Measurements from ENCODE around the gene ACAD8.
"Not testable (repeated sequence)": the region's sequence is repeated elsewhere in the genome, so short reads cannot be mapped to it uniquely, and the experiment has no call there.

ACAD8 gene

DNA sequence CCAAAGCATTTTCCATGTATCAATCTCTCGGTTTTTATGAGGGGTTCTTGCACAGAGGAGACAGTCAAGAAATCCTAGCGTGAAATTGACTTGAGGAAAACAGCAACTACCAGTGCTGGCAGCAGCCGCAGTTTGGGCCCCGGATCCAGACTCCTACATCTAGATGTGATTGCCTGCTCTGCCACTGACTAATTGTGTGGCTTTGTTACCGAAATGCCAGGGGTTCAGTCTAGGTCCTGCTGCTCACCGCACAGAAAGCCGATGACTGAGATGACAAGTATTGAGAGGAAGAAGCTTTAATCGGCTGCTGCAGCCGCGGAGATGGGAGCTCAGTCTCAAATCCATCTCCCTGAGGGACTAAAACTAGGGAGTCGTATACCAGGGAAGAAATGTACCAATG lies 14.6 kb downstream of the ACAD8 start:
- DNase-seq (ENCODE audit: low spot score), result no peak

DNA sequence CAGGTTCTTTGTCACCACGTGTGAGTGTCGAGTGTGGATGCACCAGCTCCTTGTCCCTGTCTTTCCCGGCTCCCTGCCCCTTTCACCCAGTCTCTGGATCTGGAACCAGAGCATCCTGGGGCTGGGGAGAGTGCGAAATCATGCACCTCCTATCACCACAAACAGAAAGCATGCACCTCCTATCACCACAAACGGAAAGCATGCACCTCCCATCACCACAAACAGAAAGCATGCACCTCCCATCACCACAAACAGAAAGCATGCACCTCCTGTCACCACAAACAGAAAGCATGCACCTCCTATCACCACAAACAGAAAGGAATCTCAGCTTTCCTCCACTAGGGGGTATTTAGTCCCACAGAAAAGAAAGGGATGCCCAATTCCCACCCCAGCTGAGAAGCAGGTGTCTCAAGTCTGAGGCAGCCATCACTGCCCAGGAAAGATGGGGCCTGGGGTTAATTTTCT lies 16.9 kb downstream of the ACAD8 start:
- no peak for DNase-seq (ENCODE audit: low spot score)

DNA sequence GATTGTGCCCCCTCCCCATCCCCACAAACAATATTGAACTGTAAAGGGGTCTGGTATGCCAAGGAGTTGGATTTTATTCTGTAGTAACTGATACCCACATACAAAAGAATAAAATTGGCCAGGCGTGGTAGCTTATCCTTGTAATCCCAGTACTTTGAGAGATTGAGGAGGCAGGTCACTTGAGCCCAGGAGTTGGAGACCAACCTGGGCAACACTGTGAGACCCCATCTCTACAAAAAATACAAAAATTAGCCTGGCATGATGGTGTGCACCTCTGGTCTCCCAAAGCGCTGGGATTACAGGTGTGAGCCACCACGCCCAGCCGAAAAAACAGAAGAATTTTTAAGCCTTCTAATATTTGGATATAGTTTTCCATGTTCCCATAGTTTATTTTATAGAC lies 18.6 kb downstream of the ACAD8 start:
- no peak for DNase-seq (ENCODE audit: low spot score)

DNA sequence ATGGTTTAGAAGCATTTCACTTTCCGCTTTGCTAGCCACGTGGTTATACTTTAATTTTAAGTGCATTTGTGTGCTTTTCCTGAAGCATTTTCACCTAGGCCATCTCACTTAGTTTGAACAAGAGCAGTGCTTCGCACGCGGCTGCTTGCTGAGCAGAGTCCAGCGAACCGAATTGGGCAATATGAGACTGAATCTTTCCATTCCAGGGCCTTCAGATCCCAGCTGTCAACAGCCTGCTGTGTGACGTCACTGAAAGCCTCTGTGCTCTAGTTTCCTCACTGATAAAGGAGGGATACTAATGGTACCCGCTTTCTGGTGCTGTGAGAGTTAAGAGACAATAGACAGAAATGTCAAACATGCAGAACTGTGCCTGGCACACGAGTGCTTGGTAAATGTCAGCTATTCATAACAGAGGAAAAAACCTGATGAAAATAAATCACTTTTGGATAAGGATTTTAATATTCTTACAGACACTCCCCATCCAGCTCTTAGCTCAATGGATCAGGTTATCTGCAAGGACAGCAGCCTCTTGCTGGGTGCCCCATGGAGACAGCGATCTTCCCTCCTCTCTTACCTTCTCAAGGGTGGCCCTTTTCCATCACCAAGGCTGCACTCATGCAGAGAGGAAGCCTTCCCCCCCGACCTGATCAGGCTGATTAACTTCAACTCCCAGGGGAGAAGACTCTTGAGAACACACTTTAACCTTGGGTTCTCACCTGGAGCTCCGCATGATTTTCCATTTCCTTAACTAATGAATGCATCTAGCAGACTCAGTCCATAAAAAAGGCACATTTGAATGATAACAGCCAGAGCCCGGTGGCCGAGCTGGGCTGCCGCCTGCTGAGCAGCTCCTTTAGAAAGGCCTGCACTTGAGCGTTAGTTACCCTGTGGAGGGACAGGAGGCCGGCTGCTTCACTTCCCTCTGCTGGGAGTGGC lies 19.3 kb downstream of the ACAD8 start:
- peak; percentile 75 for DNase-seq (ENCODE audit: low spot score)

DNA sequence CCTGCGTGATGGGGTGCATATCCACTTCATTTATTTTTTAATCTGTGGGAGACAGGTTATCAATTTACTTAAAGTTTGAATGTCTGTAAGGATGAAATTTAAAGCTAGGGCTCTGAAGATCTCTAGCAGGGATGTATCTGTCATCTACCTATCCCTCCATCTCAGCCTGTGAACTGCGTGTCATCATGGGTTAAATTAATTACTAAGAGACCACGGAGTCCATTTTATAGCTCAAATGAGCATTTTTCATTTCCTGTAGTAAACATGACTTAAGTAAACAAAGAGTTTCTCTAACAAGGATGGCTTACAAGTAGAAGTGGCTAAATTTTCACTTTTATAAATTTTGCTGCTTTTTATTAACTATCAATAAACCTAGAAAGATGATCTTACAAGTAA lies 19.9 kb downstream of the ACAD8 start:
- no peak for DNase-seq (ENCODE audit: low spot score)

DNA sequence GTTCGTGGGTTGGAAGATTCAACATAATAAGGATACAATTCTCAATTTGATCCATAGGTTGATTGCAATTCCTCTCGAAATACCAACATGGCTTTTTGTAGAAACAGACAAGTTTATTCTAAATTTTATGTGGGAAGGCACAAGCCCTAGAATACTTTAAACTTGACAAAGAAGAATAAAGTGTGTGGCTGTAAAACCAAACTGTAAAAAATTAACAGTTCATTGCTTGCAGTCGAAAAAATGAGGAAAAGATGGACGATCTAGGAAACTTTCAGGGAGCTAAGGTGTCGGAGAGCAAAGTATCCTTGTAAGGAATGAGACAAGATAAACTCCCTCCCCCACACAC lies 21.8 kb downstream of the ACAD8 start:
- no peak for DNase-seq (ENCODE audit: low spot score)

DNA sequence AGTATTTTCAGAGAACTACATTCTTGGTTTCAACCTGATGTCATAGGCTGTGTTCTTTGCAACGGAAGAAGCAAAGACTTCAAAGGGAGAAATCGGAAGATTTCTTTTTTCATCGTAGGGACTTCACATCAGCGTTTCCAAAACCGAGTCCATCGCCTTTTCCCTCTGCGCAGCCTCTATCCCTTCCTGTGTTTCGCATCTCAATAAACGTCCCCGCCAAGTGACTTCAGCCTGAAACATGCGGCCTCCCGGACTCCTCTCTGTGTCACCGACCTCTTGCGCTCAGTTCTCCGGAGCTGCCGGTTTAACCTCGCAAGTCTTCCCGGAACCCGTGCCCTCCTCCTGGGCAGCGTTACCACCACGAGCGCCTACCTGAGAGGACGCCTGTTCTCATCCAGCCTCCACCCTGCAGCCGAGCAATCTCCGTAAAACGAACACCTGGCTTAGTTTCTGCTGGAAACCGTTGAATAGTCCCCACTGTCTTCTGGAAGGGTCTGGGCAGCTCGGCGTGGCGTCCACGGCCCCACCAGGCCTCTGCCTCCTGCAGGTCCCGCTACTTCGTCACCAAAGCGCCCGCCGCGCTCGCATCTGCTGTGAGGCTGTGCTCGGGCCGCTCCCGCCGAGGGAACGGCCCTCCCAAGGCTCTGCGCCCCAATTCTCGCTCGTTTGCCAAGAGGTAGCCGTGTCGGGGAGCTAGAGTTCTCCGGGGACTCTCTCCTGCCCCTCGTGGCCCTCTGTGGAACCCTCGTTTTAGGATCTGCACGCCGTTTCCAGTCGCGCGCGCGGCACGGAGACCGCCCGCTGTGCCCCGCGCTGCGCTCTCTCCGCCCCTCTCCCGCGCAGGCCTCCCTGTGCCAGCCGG lies 22.4 kb downstream of the ACAD8 start, which contains the start of gene GLB1L3:
Gene GLB1L3, plus strand, starts transcription at position 846 of the 862 bp plus-strand sequence. CDS start 362 bp downstream, outside the sequence.
- peak; percentile 37 for DNase-seq (ENCODE audit: low spot score)

DNA sequence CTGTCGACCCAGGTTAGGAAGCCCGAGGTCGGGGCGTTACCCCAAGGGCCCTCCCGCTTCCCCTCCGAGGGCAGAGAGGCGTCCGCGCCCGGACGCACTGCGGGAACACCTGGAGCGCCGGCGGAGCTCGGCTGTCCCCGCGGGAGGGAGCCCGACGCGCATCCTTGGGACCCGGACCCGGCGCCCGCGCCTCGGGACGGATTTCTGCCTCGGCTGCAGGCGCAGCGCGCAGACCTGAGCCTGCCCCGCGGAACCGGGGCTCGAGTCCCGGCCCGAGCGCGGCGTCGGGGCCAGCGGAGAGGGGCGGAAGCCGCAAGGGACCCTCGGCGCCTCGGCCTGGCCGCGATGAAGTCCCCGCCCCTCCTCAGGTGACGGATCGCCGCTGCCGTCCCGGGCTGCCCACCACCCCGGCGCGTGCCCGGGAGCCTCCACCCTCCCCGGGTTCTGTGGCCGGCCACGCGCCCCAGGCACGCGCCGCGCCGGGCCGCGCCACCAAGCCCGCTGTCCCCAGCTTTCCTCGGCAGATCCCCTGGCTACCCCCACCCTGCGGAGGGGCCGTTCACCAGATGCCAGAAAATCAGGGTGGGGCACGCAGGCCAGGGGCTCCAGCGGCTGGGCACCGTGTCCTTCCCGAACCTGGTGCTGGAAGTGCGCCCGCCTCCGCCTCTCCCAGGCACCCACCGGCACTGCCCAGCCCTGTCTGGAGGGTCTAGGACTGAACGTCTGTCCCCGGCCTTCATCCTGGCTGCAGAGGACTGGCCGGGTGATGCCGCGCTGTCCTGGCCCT lies 23.2 kb downstream of the ACAD8 start:
- no peak for DNase-seq (ENCODE audit: low spot score)

DNA sequence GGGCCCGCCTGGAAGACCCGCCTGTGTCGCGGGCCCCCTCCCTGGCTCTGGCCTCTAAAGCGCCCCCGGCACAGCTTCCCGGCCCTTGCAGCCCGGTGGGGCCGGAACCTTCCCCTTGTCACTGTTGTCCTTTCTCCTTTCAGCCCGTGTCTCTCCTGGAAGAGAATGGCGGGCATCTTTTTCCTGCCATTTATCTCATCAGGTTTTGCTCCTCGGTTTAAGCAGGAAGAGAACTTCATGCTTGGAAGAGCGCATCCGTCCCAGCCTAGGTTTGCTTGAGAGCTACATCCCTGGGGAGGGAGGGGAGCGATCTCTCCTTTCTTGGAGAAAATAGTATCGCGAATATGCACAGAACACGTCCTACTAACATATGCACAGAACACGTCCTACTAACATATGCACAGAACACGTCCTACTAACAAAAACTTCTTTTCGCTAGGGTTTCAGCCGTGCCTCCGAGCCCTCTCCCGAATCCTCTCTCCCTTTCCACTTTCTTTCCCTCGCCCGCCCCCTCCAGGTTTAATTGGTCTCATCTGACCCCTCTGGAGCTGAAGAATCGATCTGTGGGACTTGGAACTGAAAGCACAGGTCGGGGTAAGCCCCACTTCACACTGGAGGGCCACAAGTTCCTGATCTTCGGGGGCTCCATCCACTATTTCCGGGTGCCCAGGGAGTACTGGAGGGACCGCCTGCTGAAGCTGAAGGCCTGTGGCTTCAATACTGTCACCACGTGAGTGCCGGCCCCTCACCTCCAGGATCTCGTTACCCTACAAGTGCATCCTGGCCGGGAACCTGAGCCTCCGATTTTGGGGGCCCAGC lies 24.0 kb downstream of the ACAD8 start:
- no peak for DNase-seq (ENCODE audit: low spot score)

DNA sequence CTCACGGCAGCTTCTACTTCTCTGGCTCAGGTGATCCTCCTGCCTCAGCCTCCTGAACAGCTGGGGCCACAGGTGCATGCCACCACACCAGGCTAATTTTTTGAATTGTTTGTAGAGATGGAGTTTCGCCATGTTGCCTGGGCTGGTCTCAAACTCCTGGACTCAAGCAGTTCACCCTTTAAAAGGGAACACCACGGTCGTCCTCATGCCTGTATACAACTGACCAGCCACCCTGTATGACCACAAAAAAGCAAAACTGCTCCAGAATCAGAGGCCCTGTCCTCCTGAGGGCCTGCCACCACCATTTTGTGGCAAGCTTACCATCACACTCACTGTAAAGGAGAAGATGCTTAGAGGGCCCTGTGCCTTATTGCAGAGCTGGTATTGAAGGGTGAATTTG lies 25.0 kb downstream of the ACAD8 start:
- DNase-seq (ENCODE audit: low spot score), result no peak

DNA sequence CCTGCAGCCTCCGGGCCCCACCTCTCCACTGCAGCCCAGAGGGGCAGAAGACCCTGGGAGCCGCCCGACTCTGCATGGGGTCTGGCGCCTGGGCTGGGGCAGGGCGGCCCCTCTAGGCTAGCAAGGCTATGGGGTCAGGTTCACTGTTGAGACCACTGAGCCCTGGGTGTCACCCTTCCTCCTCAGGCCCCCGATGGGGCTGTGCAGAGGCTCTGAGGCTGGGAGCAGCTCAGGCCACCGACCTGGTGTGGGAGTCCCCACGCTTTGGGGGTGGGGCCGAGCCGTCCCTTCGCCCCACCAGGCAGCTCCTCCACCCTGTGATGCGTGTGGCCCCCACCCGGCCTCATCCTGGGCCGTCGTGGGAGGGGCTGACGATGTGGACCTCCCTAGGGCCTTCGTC lies 28.3 kb downstream of the ACAD8 start:
- DNase-seq (ENCODE audit: low spot score), result not testable (repeated sequence)

DNA sequence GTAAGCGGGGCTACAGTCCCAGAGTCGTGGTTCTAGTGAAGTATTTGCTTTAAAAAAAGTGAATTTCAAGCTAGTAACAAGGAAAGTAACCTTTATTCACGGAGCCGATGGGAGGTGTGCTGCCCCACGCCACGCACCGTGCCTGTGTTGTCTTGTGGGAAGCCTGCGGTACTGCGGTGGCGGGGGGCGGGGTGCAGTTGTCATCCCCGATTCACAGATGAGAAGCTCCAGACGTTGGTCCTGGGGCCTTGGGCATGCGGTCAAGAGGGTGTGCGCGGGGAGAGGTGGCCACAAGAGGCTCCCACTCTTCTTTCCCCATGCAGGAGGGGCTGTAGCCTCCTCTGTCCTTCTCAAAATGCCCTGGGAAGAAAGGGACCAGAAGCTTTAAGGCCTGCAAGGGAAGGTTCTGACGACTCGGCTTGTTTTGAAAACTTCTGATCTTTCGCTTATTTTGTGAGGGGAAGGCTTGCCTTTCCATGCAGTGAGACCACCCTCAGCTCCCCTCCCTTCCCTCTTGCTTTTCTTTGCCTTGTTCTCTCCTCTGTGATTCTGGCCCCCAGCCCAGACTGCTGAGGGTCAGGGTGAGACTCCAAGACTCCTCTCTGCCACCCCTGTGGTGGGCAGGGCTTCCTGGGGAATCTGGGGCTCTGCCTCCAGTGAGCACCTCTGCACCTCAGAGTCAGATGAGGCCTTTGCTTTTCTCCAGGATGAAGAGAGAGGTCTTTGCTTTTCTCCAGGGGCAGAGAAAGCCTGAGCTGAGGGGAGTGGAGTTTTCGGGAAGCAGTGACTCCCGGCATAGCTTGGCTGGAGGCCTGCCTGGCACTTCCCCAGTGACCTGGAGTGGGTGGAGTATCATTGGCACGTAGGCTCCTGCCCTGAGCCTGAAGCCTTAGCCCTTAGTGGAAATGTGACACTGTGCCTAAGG lies 29.0 kb downstream of the ACAD8 start:
- no peak for DNase-seq (ENCODE audit: low spot score)

DNA sequence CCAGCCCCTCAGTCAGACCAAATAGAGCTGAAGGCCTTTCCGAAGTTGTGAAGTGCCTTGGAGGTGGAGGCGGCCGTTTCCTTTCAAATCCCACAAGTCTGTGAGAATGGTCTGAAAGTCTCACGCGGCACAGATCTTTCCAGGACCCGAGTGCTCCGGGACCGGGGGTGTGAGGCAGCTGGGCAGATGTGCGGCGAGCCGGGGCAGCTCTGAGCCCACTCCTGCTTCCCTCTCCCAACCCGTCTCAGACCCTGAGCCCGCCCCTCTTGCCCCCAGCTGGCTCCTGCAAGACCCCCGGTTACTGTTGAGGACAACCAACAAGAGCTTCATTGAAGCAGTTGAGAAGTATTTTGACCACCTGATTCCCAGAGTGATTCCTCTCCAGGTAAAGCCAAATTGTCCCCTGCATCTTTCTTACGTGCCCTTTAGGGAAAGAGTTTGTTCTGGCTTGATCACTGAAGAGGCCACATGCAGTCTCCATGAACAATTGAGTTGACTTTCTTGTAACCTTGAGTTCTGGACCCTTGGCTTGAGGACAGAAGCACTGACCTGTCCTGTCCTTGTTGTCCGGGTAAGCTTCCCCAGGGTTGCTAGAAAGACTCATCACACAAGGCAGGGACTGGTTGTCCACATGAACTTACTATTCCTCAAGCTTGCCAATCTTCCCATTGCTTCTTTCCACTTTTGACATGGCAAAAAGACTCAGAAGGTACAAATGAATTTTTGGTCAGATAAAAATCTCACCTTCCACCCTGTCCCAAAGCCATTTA lies 30.3 kb downstream of the ACAD8 start:
- no peak for DNase-seq (ENCODE audit: low spot score)

DNA sequence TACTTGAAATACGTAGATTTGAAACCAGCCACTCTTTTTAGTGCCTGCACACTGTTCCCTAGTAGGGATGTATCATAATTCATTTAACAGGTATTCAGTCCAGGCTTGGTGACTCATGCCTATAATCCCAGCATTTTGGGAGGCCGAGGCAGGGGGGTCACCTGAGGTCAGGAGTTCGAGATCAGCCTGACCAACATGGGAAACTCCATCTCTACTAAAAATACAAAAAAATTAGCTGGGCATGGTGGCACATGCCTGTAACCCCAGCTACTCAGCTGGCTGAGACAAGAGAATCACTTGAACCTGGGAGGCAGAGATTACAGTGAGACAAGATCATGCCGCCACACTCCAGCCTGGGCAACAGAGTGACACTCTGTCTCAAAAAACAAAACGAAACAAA lies 31.0 kb downstream of the ACAD8 start:
- not testable (repeated sequence) for DNase-seq (ENCODE audit: low spot score)

DNA sequence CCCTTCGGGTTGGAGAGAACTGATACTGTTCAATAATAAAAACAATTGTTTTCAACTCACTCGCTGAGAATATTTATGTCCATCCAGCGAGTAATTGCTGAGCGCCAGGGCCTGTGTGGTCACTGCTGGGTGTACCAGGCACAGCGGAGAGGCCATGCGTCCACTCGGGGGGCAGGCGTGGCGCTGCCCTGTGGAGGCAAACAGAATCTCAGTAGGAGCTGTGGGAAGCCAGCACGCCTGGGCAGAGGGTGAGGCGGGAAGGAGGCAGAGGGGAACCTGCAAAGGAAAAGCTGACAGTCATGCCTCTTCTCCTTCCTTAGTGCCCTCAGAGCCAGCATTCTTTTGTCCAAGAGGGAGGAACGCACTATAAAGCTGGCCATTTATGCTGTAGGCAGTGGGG lies 34.2 kb downstream of the ACAD8 start:
- DNase-seq (ENCODE audit: low spot score), result no peak

DNA sequence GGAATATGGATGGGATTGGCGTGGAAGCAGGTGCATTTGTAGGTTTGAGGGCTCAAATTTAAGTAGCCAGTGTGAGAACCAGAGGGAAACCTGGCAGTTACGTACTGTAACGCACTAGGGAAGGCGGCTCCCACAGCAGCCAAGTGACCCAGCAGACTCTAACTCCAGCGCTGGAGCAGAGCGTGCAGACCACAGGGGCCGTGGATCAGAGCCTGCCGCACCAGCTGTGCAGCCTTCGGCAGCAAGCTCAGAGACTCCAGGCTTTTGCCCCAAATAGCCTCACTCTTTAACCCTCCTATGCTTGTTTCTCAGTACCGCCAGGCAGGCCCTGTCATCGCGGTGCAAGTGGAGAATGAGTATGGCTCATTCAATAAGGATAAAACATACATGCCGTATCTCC lies 35.1 kb downstream of the ACAD8 start:
- no peak for DNase-seq (ENCODE audit: low spot score)

DNA sequence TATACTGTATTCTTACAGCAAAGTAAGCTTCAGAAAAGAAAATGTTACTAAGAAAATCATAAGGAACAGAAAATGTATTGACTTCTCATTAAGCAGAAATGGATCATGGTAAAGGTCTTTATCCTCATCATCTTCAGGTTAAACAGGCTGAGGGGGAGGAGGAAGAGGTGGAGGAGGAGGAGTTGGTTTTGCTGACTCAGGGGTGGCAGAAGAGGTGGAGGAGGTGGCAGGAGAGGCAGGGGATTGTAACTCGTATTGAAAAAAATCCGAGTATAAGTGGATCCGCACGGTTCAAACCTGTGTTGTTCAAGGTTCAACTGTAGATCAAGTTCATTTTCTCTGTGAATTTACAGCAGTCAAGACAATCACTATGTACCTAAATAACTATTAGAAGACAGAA lies 35.8 kb downstream of the ACAD8 start:
- no peak for DNase-seq (ENCODE audit: low spot score)

DNA sequence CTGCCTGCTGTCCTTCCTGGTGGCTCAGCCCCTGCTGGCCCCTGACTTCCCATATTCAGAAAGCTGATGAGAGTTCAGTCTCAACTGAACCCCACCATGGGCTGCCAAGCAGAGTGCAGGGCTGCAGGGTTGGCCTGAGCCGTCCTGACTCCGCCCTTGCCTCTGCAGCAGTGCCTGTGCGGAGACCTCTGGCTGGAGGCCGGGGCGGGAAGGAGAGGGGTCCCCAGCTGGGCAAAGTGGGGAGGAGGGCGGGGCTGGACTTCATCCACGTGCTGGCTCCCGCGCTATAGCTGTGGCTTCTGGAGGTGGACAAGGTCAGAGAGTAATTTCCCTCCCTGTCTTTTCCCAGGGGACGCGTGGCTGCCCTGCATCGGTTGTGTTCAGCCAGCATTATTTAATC lies 36.4 kb downstream of the ACAD8 start:
- DNase-seq (ENCODE audit: low spot score), result no peak

DNA sequence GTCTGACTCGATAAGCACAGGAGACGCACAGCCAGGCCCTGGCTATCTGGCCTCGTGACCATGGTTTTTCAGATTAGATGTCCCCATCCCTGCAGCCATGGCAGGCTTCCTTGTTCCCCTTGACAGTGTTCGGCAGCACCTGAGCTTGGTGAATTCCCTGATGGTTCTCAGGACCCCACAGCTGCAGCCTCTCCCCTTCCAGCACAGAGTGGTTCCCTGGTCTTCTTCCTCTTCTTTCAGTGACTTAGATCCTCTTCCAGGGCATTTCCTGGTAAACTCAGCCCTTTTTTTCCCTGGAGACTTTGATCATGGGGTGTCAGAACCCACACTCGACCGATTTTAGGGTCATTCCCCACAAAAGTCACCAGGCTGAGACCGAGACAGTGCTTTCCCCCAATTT lies 37.3 kb downstream of the ACAD8 start:
- DNase-seq (ENCODE audit: low spot score), result no peak

Data from AG08396 (cell line).